Fibroblast of peridontal ligament (primary cell): ENCODE results near the gene ANKRD36C.
"Not testable (repeated sequence)": the region's sequence is repeated elsewhere in the genome, so short reads cannot be mapped to it uniquely, and the experiment has no call there.

Experiments used
- DNase-seq: peaks from one replicate; pipeline ENCODE4 v3.0.0-alpha.2; 2010; ENCODE audit errors: extremely low read depth

Gene ANKRD36C

GRCh38 chr2:95799147-95799889 lies 192.3 kb downstream of the ANKRD36C start:
- DNase-seq, result not testable (repeated sequence)

- not testable (repeated sequence) for DNase-seq
These were observed 195.2 kb downstream of the ANKRD36C start for GRCh38 chr2:95796249-95797099.

- not testable (repeated sequence) for DNase-seq
These were observed 197.7 kb downstream of the ANKRD36C start for GRCh38 chr2:95793970-95794369.

- DNase-seq, result not testable (repeated sequence)
These were observed 201.4 kb downstream of the ANKRD36C start for GRCh38 chr2:95790180-95790579.

GRCh38 chr2:95789385-95789784 lies 202.2 kb downstream of the ANKRD36C start:
- DNase-seq, result not testable (repeated sequence)

GRCh38 chr2:95788642-95789041 lies 203.0 kb downstream of the ANKRD36C start:
- not testable (repeated sequence) for DNase-seq
